ENCODE measurements around the gene CTAGE9. TPM values are rescaled to one million over a fixed set of nuclear protein-coding genes. Genes with fewer than 3 reads are reported as not detected.

CTAGE9 gene
- total RNA-seq, 2 experiments from 2014 or later: not detected

DNA sequence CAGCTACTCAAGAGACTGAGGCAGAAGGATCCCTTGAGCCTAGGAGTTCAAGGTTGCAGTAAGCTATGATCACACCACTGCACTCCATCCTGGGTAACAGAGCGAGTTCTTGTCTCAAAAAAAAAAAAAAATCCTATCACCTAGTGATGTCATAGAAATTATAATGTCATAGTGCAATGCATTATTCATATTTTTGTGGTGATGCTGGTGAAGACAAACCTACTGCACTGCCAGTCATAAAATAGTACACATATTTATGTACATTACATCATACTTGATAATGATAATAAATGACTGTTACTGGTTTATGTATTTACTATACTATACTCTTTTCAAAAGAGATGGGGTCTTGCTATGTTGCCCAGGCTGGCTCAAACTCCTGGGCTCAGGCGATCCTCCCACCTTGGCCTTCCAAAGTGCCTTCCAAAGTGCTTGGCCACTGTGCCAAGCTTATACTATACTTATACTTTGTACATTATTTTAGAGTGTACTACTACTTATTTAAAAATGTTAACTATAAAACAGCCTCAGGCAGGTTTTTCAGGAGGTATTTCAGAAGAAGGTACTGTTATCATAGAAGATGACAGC, 47.1 kb downstream of the CTAGE9 start:
- no peaks in the 10 kb centered on the region for H4K20me1 ChIP-seq (ENCODE audit: insufficient read depth, low read length)
- no TSS peak for BruUV-seq (replicated peaks)
- H3K9me3 ChIP-seq (ENCODE audit: low read length): no peaks in the 10 kb centered on the region
- H3K27ac ChIP-seq (ENCODE audit: low read depth, low read length, poor library complexity, severe bottlenecking): no peak overlapping the region
- DNase-seq (ENCODE audit: low spot score): no peak
- POLR2A ChIA-PET: interaction anchor here (0.6 to 1.9 kb wide), 5 partner anchors 24 to 1084 kb away, joined by 3 to 6 read pairs (median 4); no protein-coding TSS in a partner anchor
- no peaks in the 10 kb centered on the region for H3K36me3 ChIP-seq (ENCODE audit: insufficient read depth, low read length)
- no peaks in the 10 kb centered on the region for H3K4me1 ChIP-seq (ENCODE audit: insufficient read depth, low read length, poor library complexity, severe bottlenecking)
- H2AFZ ChIP-seq (ENCODE audit: low read length): no peak overlapping the region
- H3K9me2 ChIP-seq (ENCODE audit: insufficient read depth, low read length): no peaks in the 10 kb centered on the region
- TF ChIP-seq, protein P1, sequence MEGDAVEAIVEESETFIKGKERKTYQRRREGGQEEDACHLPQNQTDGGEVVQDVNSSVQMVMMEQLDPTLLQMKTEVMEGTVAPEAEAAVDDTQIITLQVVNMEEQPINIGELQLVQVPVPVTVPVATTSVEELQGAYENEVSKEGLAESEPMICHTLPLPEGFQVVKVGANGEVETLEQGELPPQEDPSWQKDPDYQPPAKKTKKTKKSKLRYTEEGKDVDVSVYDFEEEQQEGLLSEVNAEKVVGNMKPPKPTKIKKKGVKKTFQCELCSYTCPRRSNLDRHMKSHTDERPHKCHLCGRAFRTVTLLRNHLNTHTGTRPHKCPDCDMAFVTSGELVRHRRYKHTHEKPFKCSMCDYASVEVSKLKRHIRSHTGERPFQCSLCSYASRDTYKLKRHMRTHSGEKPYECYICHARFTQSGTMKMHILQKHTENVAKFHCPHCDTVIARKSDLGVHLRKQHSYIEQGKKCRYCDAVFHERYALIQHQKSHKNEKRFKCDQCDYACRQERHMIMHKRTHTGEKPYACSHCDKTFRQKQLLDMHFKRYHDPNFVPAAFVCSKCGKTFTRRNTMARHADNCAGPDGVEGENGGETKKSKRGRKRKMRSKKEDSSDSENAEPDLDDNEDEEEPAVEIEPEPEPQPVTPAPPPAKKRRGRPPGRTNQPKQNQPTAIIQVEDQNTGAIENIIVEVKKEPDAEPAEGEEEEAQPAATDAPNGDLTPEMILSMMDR (conservative IDR thresholded peaks at IDR 0.05; ENCODE audit: low read length): no peak
- no peak for TF ChIP-seq EZH2phosphoT487 (IDR thresholded peaks at IDR 0.05; ENCODE audit: borderline replicate concordance, low read depth, low read length)
- intact Hi-C loops (cut with micrococcal nuclease; ENCODE audit: unreplicated experiment): no loop called here
- H3K4me3 ChIP-seq (ENCODE audit: low read depth, low read length, poor library complexity, severe bottlenecking): no peak overlapping the region
- H3K4me2 ChIP-seq (ENCODE audit: low read length): no peak overlapping the region
- H3K79me2 ChIP-seq (ENCODE audit: insufficient read depth, low read depth, low read length): no peaks in the 10 kb centered on the region
- CTCF ChIA-PET (ENCODE audit: unreplicated experiment): no interaction called here

- Histone ChIP-seq H3K4me3 (ENCODE audit: low read depth, low read length, poor library complexity, severe bottlenecking) (no peak overlapping the region), H4K20me1 (ENCODE audit: insufficient read depth, low read length) (no peaks in the 10 kb centered on the region), H3K4me2 (ENCODE audit: low read length) (no peak overlapping the region), H3K4me1 (ENCODE audit: insufficient read depth, low read length, poor library complexity, severe bottlenecking) (no peaks in the 10 kb centered on the region), H3K36me3 (ENCODE audit: insufficient read depth, low read length) (no peaks in the 10 kb centered on the region), H3K9me3 (ENCODE audit: low read length) (no peaks in the 10 kb centered on the region), H3K9me2 (ENCODE audit: insufficient read depth, low read length) (no peaks in the 10 kb centered on the region), H3K79me2 (ENCODE audit: insufficient read depth, low read depth, low read length) (no peaks in the 10 kb centered on the region), H3K27ac (ENCODE audit: low read depth, low read length, poor library complexity, severe bottlenecking) (no peak overlapping the region), H2AFZ (ENCODE audit: low read length) (no peak overlapping the region)
- intact Hi-C loops (cut with micrococcal nuclease; ENCODE audit: unreplicated experiment): no loop called here
- ChIA-PET POLR2A (interaction anchor here (3.8 kb wide), 1 partner anchor 11 kb away, joined by 15 read pairs; no protein-coding TSS in a partner anchor), CTCF (ENCODE audit: unreplicated experiment) (no interaction called here)
- DNase-seq (ENCODE audit: low spot score): no peak
- BruUV-seq (replicated peaks): no TSS peak
- no peak for TF ChIP-seq EZH2phosphoT487 (IDR thresholded peaks at IDR 0.05; ENCODE audit: borderline replicate concordance, low read depth, low read length)
- TF ChIP-seq, protein P1 (conservative IDR thresholded peaks at IDR 0.05; ENCODE audit: low read length): no peak
These were observed 50.6 kb downstream of the CTAGE9 start for GRCh38 chr6:131660195-131660594.

Other genes with a start within 250 kb of the CTAGE9 start
- gene ARG1, start 137.8 kb downstream of the CTAGE9 start, total RNA-seq (2014; rRNA removed; shearing (Covaris generic)): not detected in 2 replicates
- not detected in 2 replicates for gene ARG1, start 137.8 kb downstream of the CTAGE9 start, total RNA-seq (2022)
- 28.2 and 30.2 TPM in 2 replicates for gene MED23, start 82.8 kb downstream of the CTAGE9 start, total RNA-seq (2014; rRNA removed; shearing (Covaris generic))
- 34.2 and 39.9 TPM in 2 replicates for gene MED23, start 82.8 kb downstream of the CTAGE9 start, total RNA-seq (2022)
- gene ENPP3, start 73.7 kb downstream of the CTAGE9 start, total RNA-seq (2014; rRNA removed; shearing (Covaris generic)): 2.3 and 2.7 TPM in 2 replicates
- gene ENPP3, start 73.7 kb downstream of the CTAGE9 start, total RNA-seq (2022): 1.3 and 1.8 TPM in 2 replicates
- gene OR2A4, start 9.6 kb downstream of the CTAGE9 start, total RNA-seq (2014; rRNA removed; shearing (Covaris generic)): not detected in 2 replicates
- not detected in 2 replicates for gene OR2A4, start 9.6 kb downstream of the CTAGE9 start, total RNA-seq (2022)
- gene ENPP1, start 97.0 kb upstream of the CTAGE9 start, total RNA-seq (2014; rRNA removed; shearing (Covaris generic)): not detected in 2 replicates
- gene ENPP1, start 97.0 kb upstream of the CTAGE9 start, total RNA-seq (2022): 0.34 and 0.39 TPM in 2 replicates
- not detected in 2 replicates for gene CCN2, start 240.4 kb upstream of the CTAGE9 start, total RNA-seq (2014; rRNA removed; shearing (Covaris generic))
- gene CCN2, start 240.4 kb upstream of the CTAGE9 start, total RNA-seq (2022): 0.36 TPM in 1 of 2 replicates, not detected in the other